GM12878 (cell line): Measurements from ENCODE around the gene POLR3A. TPM values are rescaled to one million over a fixed set of nuclear protein-coding genes. Genes with fewer than 3 reads are reported as not detected.
"Not testable (repeated sequence)": the region's sequence is repeated elsewhere in the genome, so short reads cannot be mapped to it uniquely, and the experiment has no call there.

ENCODE experiments used
- ATAC-seq: fragments of 200-7000 bp; cut with Tn5 transposase; 3 replicates; pipeline ENCODE4 v1.9.1; 2020; ENCODE audit warnings: mild to moderate bottlenecking, moderate library complexity
- BruUV-seq: library from RNA; stranded (reverse); fragments of 400-500 nt; replicated peaks from 2 replicates; lab custom pipeline; 2021; lab: Mats Ljungman, UMichigan
- CTCF ChIA-PET: fragments of 300-600 bp; sonication (Branson Sonifier 250); formaldehyde crosslinking; extraction: SDS; loops from one replicate; lab custom pipeline; 2021; ENCODE audit warnings: inconsistent platforms; lab: Yijun Ruan, JAX
- POLR2A ChIA-PET: fragments of 350-600 bp; formaldehyde crosslinking; extraction: SDS; loops from one replicate; lab custom pipeline; 2021; ENCODE audit warnings: inconsistent platforms; lab: Charles Lee
- RAD21 ChIA-PET: fragments of 300-600 bp; sonication (Branson Sonifier 250); formaldehyde crosslinking; loops from one replicate; lab custom pipeline; 2023; ENCODE audit warnings: antibody characterized with exemption; ENCODE audit not compliant: unreplicated experiment; lab: Charles Lee
- SMC1A ChIA-PET: fragments of 300-600 bp; sonication (Branson Sonifier 250); formaldehyde crosslinking; loops from one replicate; lab custom pipeline; 2023; ENCODE audit not compliant: unreplicated experiment, uncharacterized antibody; lab: Charles Lee
- DNase-seq: peaks from one replicate; pipeline ENCODE4 v3.0.0-alpha.2; 2011; ENCODE audit warnings: low read depth, low spot score
- FAIRE-seq: peaks from 3 replicates; lab custom pipeline; 2011; peaks lifted over from hg19 to GRCh38; lab: Jason Lieb, UNC
- H2AFZ ChIP-seq: 2 replicates; pipeline ENCODE4 v1.6.0; 2011; ENCODE audit warnings: low read depth, low read length, control low read depth; ENCODE audit not compliant: control insufficient read depth
- H3K27ac ChIP-seq: 2 replicates; pipeline ENCODE4 v1.5.1; 2011; ENCODE audit warnings: control low read depth; ENCODE audit not compliant: control insufficient read depth, insufficient read depth
- H3K27me3 ChIP-seq, 2 experiments: replicated peaks in 1 of 2; 2 replicates each; pipeline versions ENCODE4 v1.6.0 to v1.6.1; 2011; ENCODE audit warnings: low read length in 1 of 2; ENCODE audit not compliant: control insufficient read depth in 2 of 2, insufficient read depth in 2 of 2
- H3K36me3 ChIP-seq, 2 experiments: 2 replicates each; pipeline ENCODE4 v1.5.1; 2011; ENCODE audit warnings: low read length in 1 of 2; ENCODE audit not compliant: control insufficient read depth in 2 of 2, insufficient read depth in 2 of 2
- H3K4me1 ChIP-seq: 2 replicates; pipeline ENCODE4 v1.6.1; 2011; ENCODE audit warnings: mild to moderate bottlenecking, low read length, moderate library complexity, mixed read lengths; ENCODE audit not compliant: control insufficient read depth, insufficient read depth
- H3K4me2 ChIP-seq: 2 replicates; pipeline ENCODE4 v1.6.0; 2011; ENCODE audit warnings: control low read depth; ENCODE audit not compliant: control insufficient read depth, insufficient read depth
- H3K4me3 ChIP-seq: fragments of 200-600 bp; sonication (generic); 2 replicates; pipeline ENCODE4 v1.5.1; 2016
- H3K79me2 ChIP-seq: 2 replicates; pipeline ENCODE4 v1.6.0; 2011; ENCODE audit warnings: low read length; ENCODE audit not compliant: control insufficient read depth, insufficient read depth
- H3K9ac ChIP-seq: 2 replicates; pipeline ENCODE4 v1.8.0; 2011; ENCODE audit warnings: low read length, control low read depth, mixed read lengths; ENCODE audit not compliant: control insufficient read depth, insufficient read depth
- H3K9me3 ChIP-seq: replicated peaks from 3 replicates; pipeline ENCODE4 v1.5.1; 2011; ENCODE audit warnings: mild to moderate bottlenecking, low read length; ENCODE audit not compliant: control insufficient read depth, insufficient read depth
- H4K20me1 ChIP-seq: 2 replicates; pipeline ENCODE4 v1.6.0; 2011; ENCODE audit not compliant: control insufficient read depth, insufficient read depth
- TCF12 ChIP-seq: IDR thresholded peaks from 2 replicates; pipeline ENCODE4 v1.6.1; 2011; ENCODE audit warnings: low read depth, mild to moderate bottlenecking, low read length
- TCF7 ChIP-seq: IDR thresholded peaks from 2 replicates; pipeline ENCODE4 v1.6.1; 2014; ENCODE audit warnings: antibody characterized with exemption, borderline replicate concordance
- ZZZ3 ChIP-seq: IDR thresholded peaks from 2 replicates; pipeline ENCODE4 v1.6.1; 2011; ENCODE audit warnings: low read depth; ENCODE audit not compliant: control insufficient read depth, insufficient read length
- WGBS: methylation state at CpG from one replicate; pipeline ENCODE4 v1.1.6; 2016; ENCODE audit warnings: low lambda C conversion rate; ENCODE audit not compliant: insufficient replicate concordance, insufficient coverage; ENCODE audit errors: missing lambda C conversion rate; 5-methylcytosine and 5-hydroxymethylcytosine counted together
- in situ Hi-C: fragments of 300-500 bp; cut with MboI; formaldehyde crosslinking; loops from 9 replicates; pipeline ENCODE4 v1.14.3; 2018; ENCODE audit warnings: mixed read lengths
- intact Hi-C: fragments of 100-400 bp; cut with micrococcal nuclease; formaldehyde crosslinking; loops from one replicate; pipeline ENCODE4 v1.14.2; 2022; ENCODE audit not compliant: unreplicated experiment
- polyA plus RNA-seq, 11 experiments: library from polyadenylated mRNA; depleted of rRNA in 4 of 11; unstranded in 6 of 11; stranded (reverse) in 5 of 11; fragments of >200 nt; fragmentation: Nextera tagmentation in 4 of 11; fragmentation: Illumina TruSeq in 1 of 11; extraction: Ambion mirVana in 4 of 11; extraction: Trizol in 1 of 11; gene quantifications; 1 replicate in 1 of 11; 2 replicates in 10 of 11; pipeline versions ENCODE4 v1.2.1 to v1.2.3, GENCODE V29; 2011 to 2016; ENCODE audit warnings: inconsistent platforms in 2 of 11, missing spikeins in 2 of 11, low read depth in 1 of 11
- total RNA-seq, 4 experiments: library from RNA; depleted of rRNA in 3 of 4; stranded (reverse); fragments of >200 nt in 3 of 4; fragmentation: Illumina TruSeq in 1 of 4; extraction: Trizol in 1 of 4; gene quantifications; 2 replicates each; pipeline versions ENCODE4 v1.2.1 to v1.2.3, GENCODE V29; 2013 to 2021

The POLR3A gene
- total and polyA plus RNA-seq, 10 of the 15 experiments (the other 5 are each of a cell fraction or from before 2014, with no cell fraction given) = 5.4 to 20.4 (median 14.4) TPM

DNA sequence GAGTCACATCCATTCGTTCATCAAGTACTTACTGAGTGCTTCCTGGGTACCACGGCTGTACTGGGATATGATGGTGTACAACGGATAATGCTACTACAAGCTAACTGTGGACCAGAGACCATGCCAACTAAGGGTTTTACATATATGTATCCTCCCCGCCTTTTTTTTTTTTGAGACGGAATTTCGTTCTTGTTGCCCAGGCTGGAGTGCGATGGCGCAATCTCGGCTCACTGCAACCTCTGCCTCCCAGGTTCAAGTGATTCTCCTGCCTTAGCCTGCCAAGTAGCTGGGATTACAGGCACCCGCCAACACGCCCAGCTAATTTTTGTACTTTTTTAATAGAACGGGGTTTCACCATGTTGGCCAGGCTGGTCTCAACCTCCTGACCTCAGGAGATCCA is 40.7 kb upstream of the POLR3A start:
- BruUV-seq, H2AFZ ChIP-seq, FAIRE-seq, H3K27ac ChIP-seq, H3K4me1 ChIP-seq, intact Hi-C loops, H3K9me3 ChIP-seq, H3K4me3 ChIP-seq, CTCF ChIA-PET, SMC1A ChIA-PET, H3K4me2 ChIP-seq, ATAC-seq, in situ Hi-C loops, DNase-seq, H3K79me2 ChIP-seq, H3K36me3 ChIP-seq, H4K20me1 ChIP-seq, H3K27me3 ChIP-seq, RAD21 ChIA-PET, H3K9ac ChIP-seq: not testable (repeated sequence)
- WGBS = 64% methylated on average over 10 of the region's 12 CpGs
- POLR2A ChIA-PET = interaction anchor here (0.6 kb wide), 1 partner anchor 202 kb away, joined by 5 read pairs; no protein-coding TSS in a partner anchor

GRCh38 chr10:78069151-78069550 is 39.8 kb upstream of the POLR3A start:
- no peak for DNase-seq
- ChIA-PET RAD21 (no interaction called here), CTCF (no interaction called here), POLR2A (no interaction called here), SMC1A (interaction anchor here (0.6 kb wide), 1 partner anchor 311 kb away, joined by 3 read pairs; no protein-coding TSS in a partner anchor)
- no peak overlapping the region for H3K27ac ChIP-seq
- no peak for FAIRE-seq
- H3K79me2 ChIP-seq = no peaks in the 10 kb centered on the region
- H3K4me2 ChIP-seq = no peak overlapping the region
- H3K4me3 ChIP-seq = no peak overlapping the region
- in situ Hi-C loops = no loop called here
- no peaks in the 10 kb centered on the region for H4K20me1 ChIP-seq
- H3K9ac ChIP-seq = no peak overlapping the region
- no peak overlapping the region for H2AFZ ChIP-seq
- ATAC-seq = no peak
- H3K9me3 ChIP-seq = no peaks in the 10 kb centered on the region
- intact Hi-C loops = no loop called here
- TF ChIP-seq TCF12 (no peak), ZZZ3 (no peak), TCF7 (no peak)
- H3K27me3 ChIP-seq = no peaks in the 10 kb centered on the region; a peak in 1 of 4 replicates
- no peaks in the 10 kb centered on the region for H3K36me3 ChIP-seq
- H3K4me1 ChIP-seq = peaks cover 7% of the 10 kb centered on the region; the same call in 1 of the 2 replicates
- WGBS = 56% methylated on average over 6 of the region's 6 CpGs
- no TSS peak for BruUV-seq
